ENCODE measurements around the gene FADS2. TPM values are rescaled to one million over a fixed set of nuclear protein-coding genes. Genes with fewer than 3 reads are reported as not detected.
A peak's percentile ranks its signal among the peaks of the same experiment; 100 is the strongest.

Gene FADS2
- total RNA-seq, 1 donor from 2014 or later: 278 TPM

DNA sequence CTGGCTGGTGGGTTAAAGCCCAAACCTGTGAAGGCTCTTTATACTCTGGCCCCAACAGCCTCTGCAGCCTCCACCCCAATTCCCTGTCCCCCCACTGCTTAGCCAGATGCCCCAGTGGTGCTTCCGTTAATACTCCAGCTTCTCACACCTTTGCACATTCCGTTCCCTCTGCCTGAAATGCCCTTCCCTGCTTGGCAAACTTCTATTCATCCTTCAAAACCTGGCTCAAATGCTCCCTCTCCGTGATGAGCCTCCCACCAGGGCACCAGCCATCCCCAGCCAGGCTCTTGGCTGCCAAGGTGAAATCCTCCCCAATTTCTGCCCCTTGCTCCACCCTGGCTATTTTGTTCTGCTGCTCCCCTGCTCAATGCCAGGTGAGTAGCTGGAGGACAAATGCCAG, 75.7 kb downstream of the FADS2 start:
- no peaks in the 10 kb centered on the region for H3K9me3 Mint-ChIP-seq
- DNase-seq: no peak
- no peak overlapping the region for H3K4me3 Mint-ChIP-seq
- no peak overlapping the region for H3K27ac Mint-ChIP-seq
- H3K4me1 Mint-ChIP-seq: peaks cover 4% of the 10 kb centered on the region
- intact Hi-C loops (cut with micrococcal nuclease): no loop called here
- H3K36me3 Mint-ChIP-seq (ENCODE audit: low read depth): no peaks in the 10 kb centered on the region
- H3K27me3 Mint-ChIP-seq: no peaks in the 10 kb centered on the region

- intact Hi-C loops (cut with micrococcal nuclease): no loop called here
- peak; percentile 73 for DNase-seq
- no peaks in the 10 kb centered on the region for H3K9me3 Mint-ChIP-seq
These were observed 76.5 kb downstream of the FADS2 start for GRCh38 chr11:61904539-61905048.

GRCh38 chr11:61905067-61905696, 77.1 kb downstream of the FADS2 start:
- Mint-ChIP-seq H3K4me1 (no peaks in the 10 kb centered on the region), H3K36me3 (ENCODE audit: low read depth) (no peaks in the 10 kb centered on the region), H3K27ac (no peak overlapping the region), H3K4me3 (no peak overlapping the region), H3K9me3 (no peaks in the 10 kb centered on the region), H3K27me3 (no peaks in the 10 kb centered on the region)
- intact Hi-C loops (cut with micrococcal nuclease): no loop called here
- DNase-seq: no peak

More at GRCh38 chr11:61904539-61905048, 76.5 kb downstream of the FADS2 start:
- no peaks in the 10 kb centered on the region for H3K36me3 Mint-ChIP-seq (ENCODE audit: low read depth)
- no peaks in the 10 kb centered on the region for H3K27me3 Mint-ChIP-seq
- H3K27ac Mint-ChIP-seq: no peak overlapping the region
- no peak overlapping the region for H3K4me3 Mint-ChIP-seq
- no peaks in the 10 kb centered on the region for H3K4me1 Mint-ChIP-seq

GRCh38 chr11:61905801-61906521, 77.9 kb downstream of the FADS2 start:
- no peaks in the 10 kb centered on the region for H3K36me3 Mint-ChIP-seq (ENCODE audit: low read depth)
- H3K4me1 Mint-ChIP-seq: no peaks in the 10 kb centered on the region
- H3K4me3 Mint-ChIP-seq: no peak overlapping the region
- H3K27me3 Mint-ChIP-seq: no peaks in the 10 kb centered on the region
- H3K9me3 Mint-ChIP-seq: no peaks in the 10 kb centered on the region
- intact Hi-C loops (cut with micrococcal nuclease): no loop called here
- no peak for DNase-seq
- no peak overlapping the region for H3K27ac Mint-ChIP-seq

- H3K27ac Mint-ChIP-seq: no peak overlapping the region
- H3K9me3 Mint-ChIP-seq: no peaks in the 10 kb centered on the region
- no peaks in the 10 kb centered on the region for H3K4me1 Mint-ChIP-seq
- no peak for DNase-seq
- no peaks in the 10 kb centered on the region for H3K36me3 Mint-ChIP-seq (ENCODE audit: low read depth)
- no peak overlapping the region for H3K4me3 Mint-ChIP-seq
- intact Hi-C loops (cut with micrococcal nuclease): no loop called here
- H3K27me3 Mint-ChIP-seq: no peaks in the 10 kb centered on the region
These were observed 78.4 kb downstream of the FADS2 start for GRCh38 chr11:61906522-61906909.

DNA sequence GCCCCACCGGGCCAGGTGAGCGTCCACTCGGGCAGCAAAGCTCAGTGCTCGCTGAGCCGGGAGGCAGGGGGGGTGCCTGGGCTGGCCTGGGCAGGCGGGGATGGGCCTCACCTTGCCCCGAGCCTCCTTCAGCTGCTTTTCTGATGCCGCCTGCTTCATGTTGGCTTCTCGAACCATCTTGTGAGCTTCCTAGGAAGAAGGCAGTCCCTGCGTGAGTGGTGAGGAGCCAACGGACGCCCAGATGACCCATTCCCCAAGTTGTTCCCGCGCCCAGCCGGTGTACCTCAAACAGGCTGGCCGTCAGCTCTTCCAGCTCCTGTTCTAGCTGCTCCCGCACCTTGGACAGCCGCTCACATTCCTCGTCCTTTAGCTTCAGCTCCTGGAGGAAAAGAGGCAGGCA, 79.2 kb downstream of the FADS2 start:
- no peak for DNase-seq
- H3K27me3 Mint-ChIP-seq: no peaks in the 10 kb centered on the region
- H3K27ac Mint-ChIP-seq: no peak overlapping the region
- H3K9me3 Mint-ChIP-seq: no peaks in the 10 kb centered on the region
- intact Hi-C loops (cut with micrococcal nuclease): no loop called here
- H3K36me3 Mint-ChIP-seq (ENCODE audit: low read depth): no peaks in the 10 kb centered on the region
- H3K4me3 Mint-ChIP-seq: no peak overlapping the region
- H3K4me1 Mint-ChIP-seq: no peaks in the 10 kb centered on the region

DNA sequence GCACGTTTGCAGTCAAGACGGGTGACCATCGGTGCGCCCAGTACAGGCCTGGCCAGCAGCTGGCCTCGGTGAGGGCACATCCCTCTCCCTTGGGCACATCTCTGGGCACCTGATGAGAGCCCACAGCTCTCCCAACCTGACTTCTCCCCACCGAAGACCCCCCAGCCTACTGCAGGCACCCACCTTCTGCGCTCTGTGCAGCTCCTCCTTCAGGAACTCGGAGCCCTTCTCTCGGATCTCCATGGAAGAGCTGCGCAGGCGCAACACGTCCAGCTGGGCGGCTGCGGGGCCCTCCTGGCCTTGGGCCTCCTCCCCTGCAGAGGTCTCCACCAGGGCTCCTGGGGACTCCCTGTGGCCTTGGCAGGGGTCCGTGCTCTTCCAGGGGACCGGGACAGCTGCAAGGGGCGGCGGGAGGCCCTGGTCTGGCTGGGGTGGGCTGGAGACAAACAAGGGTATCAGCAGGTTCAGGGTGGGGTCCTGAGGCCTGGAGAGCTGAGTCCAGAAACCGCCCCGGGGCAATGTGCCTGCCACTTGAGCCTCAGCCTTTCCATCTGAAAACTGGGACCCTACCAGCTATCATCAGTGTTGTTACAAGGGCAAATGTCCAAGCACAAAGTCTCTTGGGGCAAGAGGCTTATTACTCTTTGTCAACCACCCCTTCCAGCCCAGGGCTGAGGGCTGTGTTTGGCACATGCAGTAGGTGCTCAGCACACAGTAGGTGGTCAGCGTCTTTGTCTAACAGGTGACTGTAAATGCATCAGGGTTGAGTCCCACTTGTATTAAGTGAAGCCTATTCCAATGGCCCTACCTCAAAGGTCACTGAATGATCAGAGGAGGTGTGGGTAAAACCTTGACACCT, 80.0 kb downstream of the FADS2 start:
- no peak overlapping the region for H3K27ac Mint-ChIP-seq
- H3K4me1 Mint-ChIP-seq: peaks cover 3% of the 10 kb centered on the region
- H3K9me3 Mint-ChIP-seq: no peaks in the 10 kb centered on the region
- intact Hi-C loops (cut with micrococcal nuclease): no loop called here
- peaks cover 2% of the 10 kb centered on the region for H3K27me3 Mint-ChIP-seq
- no peaks in the 10 kb centered on the region for H3K36me3 Mint-ChIP-seq (ENCODE audit: low read depth)
- DNase-seq: no peak
- no peak overlapping the region for H3K4me3 Mint-ChIP-seq

- Mint-ChIP-seq H3K36me3 (ENCODE audit: low read depth) (no peaks in the 10 kb centered on the region), H3K4me1 (peaks cover 3% of the 10 kb centered on the region), H3K27ac (no peak overlapping the region), H3K4me3 (no peak overlapping the region), H3K9me3 (no peaks in the 10 kb centered on the region), H3K27me3 (peaks cover 5% of the 10 kb centered on the region)
- no peak for DNase-seq
- intact Hi-C loops (cut with micrococcal nuclease): no loop called here
These were observed 80.7 kb downstream of the FADS2 start for GRCh38 chr11:61908730-61909316.

- Mint-ChIP-seq H3K36me3 (ENCODE audit: low read depth) (no peaks in the 10 kb centered on the region), H3K27ac (no peak overlapping the region), H3K9me3 (no peaks in the 10 kb centered on the region), H3K4me3 (no peak overlapping the region), H3K4me1 (peaks cover 3% of the 10 kb centered on the region), H3K27me3 (peaks cover 18% of the 10 kb centered on the region)
- intact Hi-C loops (cut with micrococcal nuclease): no loop called here
- DNase-seq: no peak
These were observed 82.4 kb downstream of the FADS2 start for GRCh38 chr11:61910187-61911127.

DNA sequence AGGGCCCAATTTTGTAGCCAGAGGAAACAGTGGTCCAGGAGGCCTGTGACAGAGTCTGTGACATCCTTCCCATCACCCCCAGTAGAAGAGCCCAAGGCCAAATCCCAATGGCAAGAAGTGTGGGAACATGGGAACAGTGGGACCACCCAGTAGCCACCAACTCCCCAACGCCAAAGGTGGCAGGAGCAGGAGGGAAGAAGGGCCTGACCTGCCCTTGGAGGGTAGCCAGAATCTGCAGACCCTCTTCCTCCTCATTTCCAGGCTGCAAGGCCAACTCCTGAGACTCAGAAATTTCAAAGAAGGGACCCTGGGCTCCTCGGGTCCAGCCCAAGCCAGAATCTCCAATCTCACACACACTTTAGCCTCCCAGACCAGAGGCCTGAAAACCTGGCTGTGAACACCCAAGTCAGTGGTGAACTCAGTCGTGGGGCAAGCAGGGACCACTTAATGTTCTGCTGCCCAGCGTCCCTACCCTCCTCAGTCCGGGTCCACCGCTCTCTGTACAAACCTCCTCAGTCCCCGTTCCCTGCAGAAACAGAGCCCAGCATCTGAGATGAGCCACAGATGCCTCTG, 83.1 kb downstream of the FADS2 start:
- intact Hi-C loops (cut with micrococcal nuclease): no loop called here
- no peak for DNase-seq
- H3K36me3 Mint-ChIP-seq (ENCODE audit: low read depth): no peaks in the 10 kb centered on the region
- peaks cover 22% of the 10 kb centered on the region for H3K27me3 Mint-ChIP-seq
- H3K4me1 Mint-ChIP-seq: peaks cover 3% of the 10 kb centered on the region
- H3K4me3 Mint-ChIP-seq: no peak overlapping the region
- no peaks in the 10 kb centered on the region for H3K9me3 Mint-ChIP-seq
- no peak overlapping the region for H3K27ac Mint-ChIP-seq

GRCh38 chr11:61911701-61912529, 83.8 kb downstream of the FADS2 start:
- intact Hi-C loops (cut with micrococcal nuclease): no loop called here
- Mint-ChIP-seq H3K4me1 (peaks cover 3% of the 10 kb centered on the region), H3K27me3 (peaks cover 27% of the 10 kb centered on the region), H3K4me3 (no peak overlapping the region), H3K36me3 (ENCODE audit: low read depth) (no peaks in the 10 kb centered on the region), H3K9me3 (no peaks in the 10 kb centered on the region), H3K27ac (no peak overlapping the region)
- DNase-seq: no peak

- no peak overlapping the region for H3K27ac Mint-ChIP-seq
- peaks cover 27% of the 10 kb centered on the region for H3K27me3 Mint-ChIP-seq
- peaks cover 3% of the 10 kb centered on the region for H3K4me1 Mint-ChIP-seq
- intact Hi-C loops (cut with micrococcal nuclease): no loop called here
- no peaks in the 10 kb centered on the region for H3K9me3 Mint-ChIP-seq
- no peaks in the 10 kb centered on the region for H3K36me3 Mint-ChIP-seq (ENCODE audit: low read depth)
- H3K4me3 Mint-ChIP-seq: no peak overlapping the region
- no peak for DNase-seq
These were observed 84.4 kb downstream of the FADS2 start for GRCh38 chr11:61912530-61912898.

Data from activated CD4-positive, alpha-beta T cell treated with anti-CD3 and anti-CD28 coated beads, Interleukin-2, amount 10 ng/mL, durations not matched to agents 24 days and 14 days (primary cell).